GM19455 (cell line): ENCODE results near the gene CENPP.
"Not testable (repeated sequence)": the region's sequence is repeated elsewhere in the genome, so short reads cannot be mapped to it uniquely, and the experiment has no call there.

Experiments used
- ATAC-seq: cut with Tn5 transposase; IDR thresholded peaks from one replicate; pipeline ENCODE4 v1.9.1; 2021; ENCODE audit not compliant: unreplicated experiment

CENPP gene

DNA sequence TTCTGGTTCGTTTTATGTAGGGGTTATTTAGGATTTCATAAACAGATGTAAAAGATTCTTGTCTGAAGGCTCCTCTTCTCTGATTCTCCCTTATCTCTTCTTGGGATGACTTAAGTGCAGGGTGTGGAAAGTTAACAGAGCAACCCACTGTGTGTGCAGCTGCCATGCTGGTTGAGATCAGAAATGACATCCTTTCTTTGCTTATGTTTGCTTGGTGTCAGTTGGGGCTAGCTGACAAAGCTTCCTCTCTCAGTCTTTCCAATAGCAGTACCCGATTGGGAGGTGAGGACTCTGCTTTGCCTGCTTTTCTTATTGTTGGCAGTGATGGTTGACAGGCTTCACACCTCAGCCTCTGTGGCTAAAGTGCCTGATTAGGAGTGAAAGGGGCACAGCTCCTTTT, 52.1 kb downstream of the CENPP start:
- ATAC-seq: no peak

DNA sequence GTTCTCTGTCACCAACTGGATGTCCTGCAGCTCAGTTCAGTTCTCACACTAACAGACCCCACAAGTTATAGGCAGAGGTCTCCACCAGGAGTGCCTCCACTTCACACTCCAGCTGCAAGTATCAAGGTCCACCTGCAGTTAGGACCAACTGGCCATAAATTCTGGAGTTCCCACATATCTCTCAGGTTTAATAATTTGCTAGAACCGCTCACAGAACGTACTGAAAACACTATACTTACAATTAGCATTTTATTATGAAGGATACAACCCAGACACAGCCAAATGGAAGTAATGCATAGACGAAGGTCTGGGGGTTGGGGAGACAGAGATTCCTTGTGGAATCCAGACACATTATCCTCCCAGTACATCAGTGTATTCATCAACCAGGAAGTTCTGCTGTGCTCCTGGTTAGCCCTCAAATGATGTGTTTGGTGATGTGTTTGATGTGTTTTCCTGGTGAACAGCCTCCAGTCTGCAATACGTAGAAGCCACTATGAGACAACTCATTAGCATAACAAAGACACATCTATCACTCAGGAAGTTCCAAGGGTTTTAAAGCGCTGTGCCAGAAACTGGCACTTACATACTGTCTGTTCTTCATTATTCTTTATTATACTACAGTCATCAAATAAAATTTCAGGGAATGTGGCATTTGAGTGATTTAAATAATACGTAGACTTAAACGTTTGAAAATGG, 53.3 kb downstream of the CENPP start:
- no peak for ATAC-seq

DNA sequence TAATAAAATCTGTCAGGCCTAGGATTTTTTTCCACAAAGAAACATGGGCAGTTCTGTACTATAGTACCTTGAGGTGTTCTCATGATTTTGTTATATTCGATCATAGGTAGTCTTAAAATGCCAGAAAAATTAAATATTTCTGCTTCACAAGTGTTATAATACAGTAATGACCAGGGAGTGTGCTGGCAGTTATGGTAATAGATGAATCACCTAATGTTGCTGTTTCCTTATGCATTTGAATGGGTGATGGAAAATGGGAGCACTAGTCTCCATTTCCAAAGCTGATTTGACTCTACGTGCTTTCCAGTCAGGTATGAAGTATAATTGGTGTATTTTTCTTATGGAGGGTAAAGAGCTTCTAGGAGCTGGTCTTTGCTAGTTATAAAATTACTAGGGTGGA, 54.9 kb downstream of the CENPP start:
- ATAC-seq: no peak

DNA sequence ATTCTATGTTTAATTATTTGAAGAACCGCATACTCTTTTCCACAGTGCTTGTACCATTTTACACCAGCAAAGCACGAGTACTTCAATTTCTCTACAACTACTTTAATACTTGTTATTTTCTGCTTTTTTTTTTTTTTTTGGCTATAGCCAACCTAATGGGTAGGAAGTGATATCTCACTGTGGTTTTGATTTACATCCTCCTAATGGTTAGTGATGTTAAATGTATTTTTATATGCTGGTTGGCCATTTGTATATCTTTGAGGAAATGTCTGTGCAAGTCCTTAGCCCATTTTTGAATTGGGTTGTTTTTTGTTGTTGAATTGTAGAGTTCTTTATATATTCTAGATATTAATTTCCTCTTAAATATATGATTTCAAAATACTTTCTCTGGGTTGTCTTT, 56.0 kb downstream of the CENPP start:
- no peak for ATAC-seq

DNA sequence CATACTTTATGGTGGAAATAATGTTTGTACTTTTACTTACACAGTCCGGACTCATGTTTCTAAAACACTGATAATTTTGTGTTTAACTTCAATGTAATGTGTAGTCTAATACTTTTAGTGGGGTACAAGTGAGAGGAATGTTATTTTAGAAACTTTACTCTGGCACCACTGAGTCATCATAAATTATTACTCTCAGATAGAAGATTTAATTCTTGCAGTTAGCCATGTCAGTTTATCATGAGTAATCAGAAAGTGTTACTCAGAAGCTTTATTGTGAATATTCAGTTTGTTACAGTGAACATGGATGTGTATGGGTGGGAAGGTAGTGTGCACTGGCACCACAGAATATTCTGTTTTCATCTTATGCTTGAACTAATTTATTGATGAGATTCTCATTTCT, 58.6 kb downstream of the CENPP start:
- ATAC-seq: no peak

DNA sequence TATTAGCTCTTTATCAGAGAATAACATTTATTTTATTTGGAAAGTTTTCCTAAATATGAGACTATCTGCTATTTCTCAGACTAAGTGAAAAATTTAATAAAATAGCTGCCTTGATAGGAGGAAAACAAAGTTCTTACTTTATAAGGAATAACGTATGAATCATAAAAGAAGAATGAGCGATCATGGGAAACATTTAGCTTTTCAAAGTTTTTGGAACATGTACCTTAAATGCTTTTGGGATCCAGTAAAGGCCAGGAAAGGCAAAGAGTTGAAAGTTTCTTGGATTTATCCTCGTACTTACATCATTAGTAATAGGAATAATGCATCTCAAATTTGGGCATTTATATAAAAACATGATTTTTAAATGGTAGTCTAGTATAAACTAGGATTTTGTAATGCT, 59.2 kb downstream of the CENPP start:
- no peak for ATAC-seq

DNA sequence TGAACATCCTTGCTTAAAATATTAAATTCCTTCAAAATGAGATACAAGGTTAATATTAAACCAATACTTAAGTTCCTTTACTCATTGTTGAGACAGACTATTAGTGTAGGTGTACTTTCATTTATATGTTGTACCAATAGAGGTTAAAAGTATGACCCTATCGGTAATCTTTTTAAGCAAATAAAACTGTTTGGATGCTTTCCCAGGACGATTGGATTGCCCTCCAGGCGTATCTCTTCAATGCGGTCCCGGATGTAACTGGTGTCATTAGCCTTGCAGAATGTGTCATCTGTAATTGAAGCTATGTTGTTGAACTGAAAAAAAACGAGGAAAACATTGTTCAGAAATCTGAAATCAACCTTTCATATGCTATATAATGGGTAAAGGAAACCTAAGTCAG, 59.7 kb downstream of the CENPP start:
- no peak for ATAC-seq

DNA sequence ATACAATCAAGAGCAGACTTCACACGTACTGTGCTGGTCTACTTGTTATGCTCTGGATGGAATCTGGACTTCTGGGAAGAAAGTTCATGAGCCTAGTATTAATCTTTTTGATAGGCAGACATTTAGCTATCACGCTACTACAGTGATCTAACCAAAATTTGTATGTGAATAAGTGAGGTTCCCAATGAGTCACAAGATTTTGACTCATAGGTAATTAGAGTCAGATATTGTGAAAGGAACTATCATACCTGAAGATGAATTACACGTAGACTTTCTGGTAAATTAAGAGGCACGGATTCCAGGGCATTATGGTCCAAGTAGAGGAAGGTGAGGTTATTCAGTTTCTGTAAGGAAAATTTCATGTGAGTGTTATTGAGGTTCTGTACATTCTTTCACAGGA, 60.2 kb downstream of the CENPP start:
- ATAC-seq: no peak

DNA sequence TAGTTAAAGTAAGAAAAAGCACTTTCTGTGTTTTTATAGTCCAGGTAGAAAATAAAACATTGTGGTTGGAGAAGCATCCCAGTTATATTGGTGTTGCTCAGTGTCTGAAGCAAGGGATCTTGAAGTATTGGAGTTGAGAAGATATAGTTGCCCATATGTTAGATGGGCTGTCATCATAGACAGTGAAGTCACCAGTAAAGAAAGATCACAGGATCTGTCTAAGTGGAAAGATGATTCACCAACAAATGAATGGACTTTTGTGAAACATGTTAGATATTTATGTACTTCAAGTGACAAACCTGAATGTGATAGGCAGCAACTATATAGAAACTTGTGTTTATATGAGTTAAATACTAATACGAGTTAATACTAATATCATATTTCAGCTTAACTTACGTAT, 66.9 kb downstream of the CENPP start:
- ATAC-seq: no peak

DNA sequence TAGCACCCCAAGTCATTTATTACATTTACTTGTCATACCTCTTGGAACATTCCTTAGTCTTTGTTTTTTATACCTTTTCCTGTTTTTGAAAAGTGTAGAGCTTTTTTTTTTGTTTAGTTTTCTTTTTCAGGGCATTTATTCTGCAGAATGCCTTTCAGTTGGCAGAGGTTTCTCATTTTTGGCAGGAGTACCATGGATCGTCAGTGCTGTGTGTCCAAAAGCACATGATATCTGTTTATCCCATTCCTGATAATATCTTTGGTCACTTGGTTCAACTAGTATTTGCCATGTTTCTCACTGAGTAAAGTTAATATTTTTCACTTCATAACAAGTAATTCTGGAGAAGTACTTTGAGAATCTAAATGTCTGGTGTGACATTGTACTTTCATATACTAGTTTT, 67.9 kb downstream of the CENPP start:
- no peak for ATAC-seq

DNA sequence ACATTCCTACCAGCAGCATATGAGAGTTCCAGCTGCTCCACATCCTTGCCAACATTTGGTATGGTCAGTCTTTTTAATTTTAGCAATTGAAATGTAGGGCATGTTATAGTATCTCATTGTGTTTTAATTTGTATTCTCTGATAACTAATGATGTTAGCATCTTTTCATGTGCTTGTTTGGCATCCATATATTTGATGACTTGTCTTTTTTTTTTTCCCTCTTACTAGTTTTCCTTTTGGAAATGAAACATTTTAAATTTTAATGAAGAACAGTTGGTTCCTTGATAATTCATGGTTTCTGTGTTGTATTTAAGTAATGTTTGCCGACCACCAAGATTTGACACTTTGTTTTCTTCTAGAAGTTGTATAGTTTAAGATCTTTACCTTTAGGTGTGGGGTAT, 69.9 kb downstream of the CENPP start:
- no peak for ATAC-seq

DNA sequence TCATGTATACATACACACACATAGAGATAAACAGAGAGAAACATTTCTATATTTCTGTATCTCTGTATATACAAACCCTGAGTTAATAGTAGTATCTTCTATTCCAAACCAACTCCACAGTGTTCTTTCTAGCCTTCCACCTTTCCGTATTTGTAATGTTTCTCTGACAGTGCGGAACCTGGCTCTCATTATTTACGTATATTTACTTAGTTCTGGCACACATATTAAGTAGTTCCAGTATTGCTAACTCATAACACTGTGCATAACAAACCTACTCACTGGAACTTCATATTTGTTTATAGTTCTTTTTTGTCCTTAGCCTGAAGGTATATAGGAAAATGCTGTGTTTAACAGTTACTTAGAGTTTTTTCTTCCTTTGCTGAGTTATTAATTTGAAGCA, 72.1 kb downstream of the CENPP start:
- ATAC-seq: no peak

DNA sequence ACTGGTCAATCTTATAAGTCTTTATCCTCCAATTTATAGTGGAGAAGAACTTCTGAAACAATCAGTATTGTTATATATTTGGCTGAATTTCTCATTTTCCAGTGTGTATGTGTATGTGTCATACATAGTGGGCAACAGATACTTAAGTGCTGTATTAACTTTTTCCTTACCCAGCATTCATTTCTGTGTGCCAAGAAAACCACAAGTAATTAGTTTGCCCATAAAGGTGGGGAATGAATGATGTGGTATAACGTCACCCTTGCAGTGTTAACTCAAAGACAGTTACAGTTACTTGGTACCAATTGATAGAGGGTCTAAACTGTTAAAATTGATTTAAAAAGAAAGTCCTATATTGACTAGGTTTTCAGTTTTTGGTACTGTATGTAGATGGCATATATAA, 76.6 kb downstream of the CENPP start:
- no peak for ATAC-seq

DNA sequence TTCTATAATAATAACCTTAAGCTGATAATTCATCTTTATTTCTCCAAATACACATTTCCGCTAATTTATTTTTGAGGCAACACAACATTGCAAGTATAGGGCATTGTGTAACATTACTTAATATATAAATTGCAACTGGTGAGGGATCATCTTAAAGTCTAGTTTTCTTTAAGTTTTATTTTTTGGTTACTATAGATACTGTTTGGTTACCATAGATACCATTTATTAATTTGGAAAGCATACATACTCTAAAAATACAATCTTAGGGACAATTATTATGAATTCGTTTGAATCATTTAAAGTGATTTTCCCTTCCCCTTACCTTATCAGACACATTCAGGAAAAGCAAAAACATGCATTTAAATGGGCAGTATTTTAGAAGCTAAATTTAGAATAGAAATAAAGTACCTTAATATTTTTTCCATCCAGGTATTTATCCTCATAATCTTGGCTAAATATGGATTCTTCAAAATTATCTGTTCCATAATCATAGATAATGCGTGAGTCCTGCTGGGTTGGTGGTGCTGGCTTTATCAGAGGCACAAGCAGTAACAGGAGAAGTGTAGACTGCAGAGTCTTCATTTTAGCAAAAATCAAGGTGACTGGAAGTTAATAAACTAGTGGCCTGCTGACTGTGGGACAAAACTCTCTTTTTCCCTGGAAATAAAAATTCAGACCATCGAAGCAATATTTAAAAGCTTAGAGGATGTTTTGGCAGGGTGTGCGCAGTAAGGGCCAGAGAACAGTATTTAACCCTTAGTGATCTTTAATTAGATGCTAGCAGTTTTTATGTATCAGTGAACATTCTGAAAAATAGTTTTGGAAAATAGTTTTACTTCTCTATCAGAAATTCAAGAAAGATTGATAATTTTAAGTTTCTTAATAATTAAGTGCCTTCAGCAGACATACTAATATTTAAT, 77.3 kb downstream of the CENPP start:
- no peak for ATAC-seq

DNA sequence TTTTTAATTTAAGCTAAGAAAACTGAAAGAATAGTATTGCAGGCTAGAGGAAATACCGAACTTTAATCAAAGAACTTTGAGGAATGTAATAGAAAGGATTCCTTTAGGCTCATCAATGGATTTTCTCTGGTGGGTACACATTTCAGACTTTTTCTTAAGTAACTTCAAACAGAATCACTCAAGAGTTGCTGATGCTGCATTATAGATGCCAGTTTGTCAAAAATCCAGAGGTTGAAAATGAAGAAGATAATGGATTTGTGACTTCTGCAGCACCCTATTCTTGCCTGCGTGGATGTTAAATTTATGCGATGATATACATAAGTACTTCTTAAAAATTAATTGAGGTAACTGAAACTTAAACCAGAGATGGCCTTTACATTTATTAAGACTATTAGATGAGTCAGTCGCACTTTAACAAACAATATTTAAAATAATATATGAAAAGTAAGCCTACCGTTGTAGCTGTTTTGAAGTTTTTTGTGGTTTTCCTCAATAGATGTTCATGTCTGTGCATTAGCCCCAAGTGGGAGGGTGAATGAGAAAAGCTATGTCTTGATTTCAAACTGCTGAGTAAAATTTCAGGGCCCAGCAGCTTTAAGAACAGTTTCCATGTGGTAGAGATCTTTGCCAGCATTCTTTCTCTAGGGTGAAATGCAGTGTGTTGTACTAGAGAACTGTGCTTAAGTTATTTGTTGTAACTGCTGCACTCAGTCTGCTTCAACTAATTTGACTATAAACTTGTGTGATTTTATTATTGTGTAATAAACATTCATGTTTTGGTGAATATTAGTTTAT, 78.5 kb downstream of the CENPP start, which contains the start of gene OGN:
Gene OGN (minus strand): TSS at position 537 of the 795 bp plus-strand sequence. CDS start 1,171 bp downstream, outside the sequence.
- no peak for ATAC-seq

DNA sequence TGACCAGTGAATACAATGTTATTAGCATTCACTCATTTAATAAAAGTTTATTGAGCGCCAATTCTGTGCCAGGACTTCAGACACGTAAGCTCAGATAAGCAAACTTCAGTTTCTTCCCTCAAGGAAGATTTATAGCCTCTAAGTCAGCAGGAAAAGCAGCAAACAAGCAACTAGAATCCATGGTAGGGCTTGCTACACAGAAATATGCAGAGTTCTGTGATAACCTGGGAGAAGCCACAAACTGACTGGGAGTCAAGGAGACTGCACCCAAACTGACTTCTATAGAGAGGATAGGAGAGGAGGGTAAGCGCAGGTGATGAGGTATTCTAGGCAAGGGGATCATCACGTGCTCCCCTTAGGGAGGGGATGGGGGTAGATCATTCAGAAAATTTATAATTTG, 80.1 kb downstream of the CENPP start:
- no peak for ATAC-seq

DNA sequence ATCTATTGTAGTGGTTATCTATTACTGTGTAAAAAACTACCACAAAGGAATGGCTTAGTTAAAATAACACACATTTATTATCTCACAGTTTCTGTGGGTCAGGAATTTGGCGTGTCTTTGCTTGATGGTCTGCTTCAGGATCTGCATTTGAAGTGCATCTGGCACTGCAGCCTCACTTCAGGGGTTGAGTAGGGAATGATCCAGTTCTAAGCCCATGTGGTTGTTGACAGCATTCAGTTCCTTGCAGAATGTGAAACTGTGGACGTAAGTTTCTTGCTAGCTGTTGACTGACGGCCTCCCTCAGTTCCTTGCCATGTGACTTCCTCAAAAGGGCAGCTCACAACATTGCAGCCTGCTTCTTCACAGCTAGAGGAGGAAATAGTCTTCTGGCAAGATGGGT, 80.7 kb downstream of the CENPP start:
- no peak for ATAC-seq

DNA sequence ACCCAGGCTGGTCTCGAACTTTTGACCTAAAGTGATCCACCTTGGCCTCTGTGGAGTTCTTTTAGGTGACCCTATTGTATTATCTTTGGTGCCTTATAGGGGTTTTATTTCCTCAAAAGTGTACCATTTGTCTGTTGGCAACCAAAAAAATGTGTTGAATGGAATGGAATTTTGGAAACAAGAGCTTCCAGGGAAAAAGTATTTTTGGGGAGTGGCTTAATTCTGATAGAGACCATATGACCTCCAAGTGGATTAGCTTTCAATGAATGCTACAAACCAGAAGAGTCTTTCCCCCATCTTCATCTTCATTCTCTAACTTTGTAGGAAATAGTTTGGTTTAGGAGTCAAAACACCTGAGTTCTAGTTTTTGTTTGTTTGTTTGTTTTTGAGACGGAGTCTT, 82.1 kb downstream of the CENPP start:
- ATAC-seq: no peak

DNA sequence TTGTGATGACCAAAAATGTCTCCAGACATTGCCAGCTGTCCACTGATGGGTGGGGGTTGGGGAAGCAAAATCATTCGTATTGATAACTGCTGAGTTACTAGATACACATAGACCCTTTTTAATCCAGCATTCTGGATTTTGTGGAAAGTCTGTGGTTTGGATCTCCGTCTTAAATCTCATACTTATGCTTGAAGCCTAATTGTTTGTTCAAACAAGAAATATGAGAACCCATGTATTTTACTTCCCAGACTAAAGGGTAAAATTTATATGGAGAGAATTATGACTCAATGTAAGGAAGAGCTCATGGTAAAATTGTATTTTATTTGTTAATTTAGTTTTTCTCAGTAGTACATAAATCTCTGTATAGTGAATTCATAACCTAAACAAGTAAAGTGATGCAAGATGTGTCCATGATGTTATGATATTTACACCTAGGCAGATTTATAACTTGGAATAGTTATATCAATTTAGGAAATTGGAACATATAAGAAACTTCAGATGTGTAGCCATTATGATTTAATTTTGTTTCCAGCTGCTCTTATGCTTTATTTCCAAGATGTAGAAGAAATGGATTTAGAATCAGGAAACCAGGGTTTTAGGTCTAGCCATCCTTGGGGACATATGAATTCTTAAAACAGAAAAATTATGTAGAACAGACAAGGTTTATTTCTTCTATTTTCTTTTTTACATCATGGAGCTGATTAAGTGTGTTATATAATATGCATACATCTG, 83.2 kb downstream of the CENPP start:
- no peak for ATAC-seq

DNA sequence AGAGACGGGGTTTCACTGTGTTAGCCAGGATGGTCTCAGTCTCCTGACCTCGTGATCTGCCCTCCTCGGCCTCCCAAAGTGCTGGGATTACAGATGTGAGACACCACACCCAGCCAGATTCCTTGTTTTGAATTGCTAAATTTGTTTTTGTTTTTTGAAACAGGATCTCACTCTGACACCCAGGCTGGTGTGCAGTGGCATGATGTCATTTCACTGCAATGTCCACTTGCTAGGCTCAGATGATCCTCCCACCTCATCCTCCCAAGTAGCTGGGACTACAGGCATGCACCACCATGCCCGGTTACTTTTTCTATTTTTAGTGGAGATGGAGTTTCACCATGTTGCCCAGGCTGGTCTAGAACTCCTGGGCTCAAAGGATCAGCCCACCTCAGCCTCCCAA, 85.4 kb downstream of the CENPP start:
- ATAC-seq: not testable (repeated sequence)

DNA sequence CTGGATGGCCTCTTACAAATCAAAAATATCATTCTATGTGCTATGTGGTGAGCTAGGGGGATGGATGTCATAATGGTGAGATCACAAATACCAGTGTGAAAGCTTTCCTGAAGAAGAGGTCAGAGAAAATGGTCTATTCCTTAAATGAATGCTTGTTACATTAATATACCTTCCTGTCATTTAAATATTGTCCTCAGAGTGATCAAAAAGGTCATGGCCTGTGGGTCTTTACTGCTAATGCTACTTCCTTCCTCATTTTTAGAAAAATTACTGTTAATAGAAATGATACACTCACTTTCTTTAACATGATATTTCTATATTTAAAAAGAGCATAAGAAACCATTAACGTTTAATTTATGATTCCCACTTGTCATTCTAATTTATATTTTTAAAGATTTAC, 88.8 kb downstream of the CENPP start:
- no peak for ATAC-seq
